B cell (primary cell): ENCODE measurements around the gene CST5.

Experiments
- EZH2 ChIP-seq: IDR thresholded peaks from 2 replicates; pipeline ENCODE4 v1.6.1; 2012; ENCODE audit warnings: borderline replicate concordance, low read depth, mild to moderate bottlenecking, moderate library complexity, low read length; ENCODE audit not compliant: insufficient read depth, poor library complexity, severe bottlenecking
- TF ChIP-seq, protein P1 (sequence below): fragments of 200-600 bp; IDR thresholded peaks from one replicate; pipeline ENCODE4 v1.8.0; 2022; ENCODE audit warnings: antibody characterized with exemption, mild to moderate bottlenecking

DNA sequence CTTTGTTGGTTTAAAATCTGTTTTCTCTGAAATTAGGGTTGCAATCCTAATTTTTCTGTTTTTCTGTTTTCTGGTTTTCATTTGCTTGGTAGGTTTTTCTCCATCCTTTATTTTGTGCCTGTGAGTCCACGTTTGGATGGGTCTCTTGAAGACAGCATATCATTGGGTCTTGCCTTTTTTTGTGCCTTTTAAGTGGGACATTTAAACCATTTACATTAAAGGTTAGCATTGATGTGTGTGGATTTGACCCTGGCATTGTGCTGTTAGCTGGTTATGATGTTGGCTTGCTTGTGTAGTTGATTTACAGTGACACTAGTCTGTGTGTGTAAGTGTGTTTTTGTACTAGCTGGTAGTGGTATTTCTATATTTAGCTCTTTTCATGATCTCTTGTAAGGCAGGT, 28.0 kb upstream of the CST5 start:
- TF ChIP-seq, protein P1, sequence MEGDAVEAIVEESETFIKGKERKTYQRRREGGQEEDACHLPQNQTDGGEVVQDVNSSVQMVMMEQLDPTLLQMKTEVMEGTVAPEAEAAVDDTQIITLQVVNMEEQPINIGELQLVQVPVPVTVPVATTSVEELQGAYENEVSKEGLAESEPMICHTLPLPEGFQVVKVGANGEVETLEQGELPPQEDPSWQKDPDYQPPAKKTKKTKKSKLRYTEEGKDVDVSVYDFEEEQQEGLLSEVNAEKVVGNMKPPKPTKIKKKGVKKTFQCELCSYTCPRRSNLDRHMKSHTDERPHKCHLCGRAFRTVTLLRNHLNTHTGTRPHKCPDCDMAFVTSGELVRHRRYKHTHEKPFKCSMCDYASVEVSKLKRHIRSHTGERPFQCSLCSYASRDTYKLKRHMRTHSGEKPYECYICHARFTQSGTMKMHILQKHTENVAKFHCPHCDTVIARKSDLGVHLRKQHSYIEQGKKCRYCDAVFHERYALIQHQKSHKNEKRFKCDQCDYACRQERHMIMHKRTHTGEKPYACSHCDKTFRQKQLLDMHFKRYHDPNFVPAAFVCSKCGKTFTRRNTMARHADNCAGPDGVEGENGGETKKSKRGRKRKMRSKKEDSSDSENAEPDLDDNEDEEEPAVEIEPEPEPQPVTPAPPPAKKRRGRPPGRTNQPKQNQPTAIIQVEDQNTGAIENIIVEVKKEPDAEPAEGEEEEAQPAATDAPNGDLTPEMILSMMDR, result no peak
- TF ChIP-seq EZH2, result no peak
